Muscle of leg (tissue), 16 donors: Measurements from ENCODE around the gene GRAMD1C. TPM values are rescaled to one million over a fixed set of nuclear protein-coding genes. Genes with fewer than 3 reads are reported as not detected.

Experiments
- DNase-seq: peaks from one replicate; pipeline ENCODE4 v3.0.0; 2013
- H3K27ac ChIP-seq: one replicate; pipeline ENCODE4 v1.5.1; 2013; ENCODE audit warnings: mild to moderate bottlenecking, low read length, control low read depth
- H3K27me3 ChIP-seq: one replicate; pipeline ENCODE4 v1.6.1; 2013; ENCODE audit warnings: low read length; ENCODE audit not compliant: control insufficient read depth, insufficient read depth
- H3K36me3 ChIP-seq: one replicate; pipeline ENCODE4 v1.6.1; 2013; ENCODE audit warnings: low read length; ENCODE audit not compliant: control insufficient read depth, insufficient read depth
- H3K4me1 ChIP-seq: one replicate; pipeline ENCODE4 v1.6.1; 2013; ENCODE audit warnings: low read length; ENCODE audit not compliant: control insufficient read depth, insufficient read depth
- H3K4me3 ChIP-seq: one replicate; pipeline ENCODE4 v1.5.1; 2013; ENCODE audit warnings: low read length, control low read depth
- H3K9me3 ChIP-seq: replicated peaks from 2 replicates; pipeline ENCODE4 v1.6.1; 2013; ENCODE audit warnings: low read depth, low read length; ENCODE audit not compliant: control insufficient read depth
- WGBS: methylation state at CpG from one replicate; pipeline ENCODE4 v1.1.5; 2013; ENCODE audit warnings: missing lambda C conversion rate; ENCODE audit not compliant: insufficient coverage; 5-methylcytosine and 5-hydroxymethylcytosine counted together
- long read RNA-seq, 11 donors: transcript quantifications; one replicate each; lab custom pipeline, GENCODE V29; 2026
- polyA plus RNA-seq, 8 donors: library from polyadenylated mRNA; unstranded; fragments of 120-200 nt; gene quantifications; one replicate each; pipeline versions ENCODE4 v1.2.1 to v1.2.3, GENCODE V29; 2013; ENCODE audit warnings: inconsistent platforms in 1 of 8, low replicate concordance in 1 of 8; ENCODE audit not compliant: insufficient read length in 8 of 8, insufficient read depth in 1 of 8
- total RNA-seq: library from RNA; stranded (reverse); fragments of 120-200 nt; gene quantifications from one replicate; pipeline ENCODE4 v1.2.4, GENCODE V29; 2013

GRAMD1C gene
- total RNA-seq (1.3 TPM), polyA plus RNA-seq (1 to 10 TPM; 1.1 to 3.1 (median 1.5) TPM)
- long read RNA-seq, donor 1: 0 reads
- long read RNA-seq, donor 2: 0 reads
- long read RNA-seq, donor 3, full-length matches to known transcripts: 1 of 1 reads
- long read RNA-seq, donor 3, partial matches to known transcripts: 0 of 1 reads
- long read RNA-seq, donor 3, other reads (novel, unspliced or antisense): 0 of 1 reads
- long read RNA-seq, donor 4: 0 reads
- long read RNA-seq, donor 5, partial matches to known transcripts: 0 of 1 reads
- long read RNA-seq, donor 5, other reads (novel, unspliced or antisense): 0 of 1 reads
- long read RNA-seq, donor 6: 0 reads
- long read RNA-seq, donor 7: 0 reads
- long read RNA-seq, donor 8: 0 reads
- long read RNA-seq, donor 9, full-length matches to known transcripts: 1 of 1 reads
- long read RNA-seq, donor 9, partial matches to known transcripts: 0 of 1 reads
- long read RNA-seq, donor 9, other reads (novel, unspliced or antisense): 0 of 1 reads
- long read RNA-seq, donor 10: 0 reads
- long read RNA-seq, donor 11: 0 reads

GRCh38 chr3:113838631-113839209 is at the start of gene GRAMD1C:
GRAMD1C (plus strand) TSS chr3:113838788; CDS start chr3:113838910, 122 bp downstream.
- Histone ChIP-seq H3K27ac (peak within 1 kb of the TSS; percentile 64), H3K9me3 (no peaks in the 10 kb centered on the region), H3K27me3 (no peaks in the 10 kb centered on the region), H3K4me1 (peaks cover 5% of the 10 kb centered on the region), H3K4me3 (peak within 1 kb of the TSS; percentile 61), H3K36me3 (no peaks in the 10 kb centered on the region)
- WGBS: under 1% methylated on average over 43 of the region's 48 CpGs
- DNase-seq: peak; percentile 93

GRCh38 chr3:113791381-113791780 is 47.2 kb upstream of the GRAMD1C start:
- no peak overlapping the region for H3K27ac ChIP-seq

GRCh38 chr3:113794526-113794925 is 44.1 kb upstream of the GRAMD1C start:
- WGBS: 83% methylated on average over 2 of the region's 4 CpGs
- Histone ChIP-seq H3K27me3 (no peaks in the 10 kb centered on the region), H3K27ac (no peak overlapping the region), H3K9me3 (no peaks in the 10 kb centered on the region), H3K36me3 (peaks cover 19% of the 10 kb centered on the region), H3K4me3 (no peak overlapping the region), H3K4me1 (no peaks in the 10 kb centered on the region)
- DNase-seq: no peak

More at GRCh38 chr3:113791381-113791780, 47.2 kb upstream of the GRAMD1C start:
- no peak for DNase-seq
- no peaks in the 10 kb centered on the region for H3K27me3 ChIP-seq
- no peaks in the 10 kb centered on the region for H3K4me1 ChIP-seq
- H3K9me3 ChIP-seq: no peaks in the 10 kb centered on the region
- peaks cover 33% of the 10 kb centered on the region for H3K36me3 ChIP-seq
- no peak overlapping the region for H3K4me3 ChIP-seq

GRCh38 chr3:113795693-113796092 is 42.9 kb upstream of the GRAMD1C start:
- Histone ChIP-seq H3K4me3 (no peak overlapping the region), H3K27ac (no peak overlapping the region), H3K9me3 (no peaks in the 10 kb centered on the region), H3K36me3 (peaks cover 20% of the 10 kb centered on the region), H3K4me1 (no peaks in the 10 kb centered on the region), H3K27me3 (no peaks in the 10 kb centered on the region)
- no CpG with 5 or more reads among the region's 4 CpGs for WGBS
- DNase-seq: no peak

- no CpG with 5 or more reads among the region's 3 CpGs for WGBS
- H3K4me1 ChIP-seq: no peaks in the 10 kb centered on the region
- H3K36me3 ChIP-seq: peaks cover 30% of the 10 kb centered on the region
- no peak overlapping the region for H3K4me3 ChIP-seq
- no peak overlapping the region for H3K27ac ChIP-seq
- no peak for DNase-seq
- H3K27me3 ChIP-seq: no peaks in the 10 kb centered on the region
- no peaks in the 10 kb centered on the region for H3K9me3 ChIP-seq
Observed at GRCh38 chr3:113802795-113803455, 35.7 kb upstream of the GRAMD1C start.

GRCh38 chr3:113804661-113805060 is 33.9 kb upstream of the GRAMD1C start:
- Histone ChIP-seq H3K4me1 (no peaks in the 10 kb centered on the region), H3K27ac (no peak overlapping the region), H3K9me3 (no peaks in the 10 kb centered on the region), H3K36me3 (peaks cover 28% of the 10 kb centered on the region), H3K27me3 (no peaks in the 10 kb centered on the region), H3K4me3 (no peak overlapping the region)
- no peak for DNase-seq
- WGBS: no CpG with 5 or more reads among the region's 4 CpGs

- Histone ChIP-seq H3K36me3 (peaks cover 28% of the 10 kb centered on the region), H3K27me3 (no peaks in the 10 kb centered on the region), H3K27ac (no peak overlapping the region), H3K9me3 (no peaks in the 10 kb centered on the region), H3K4me1 (no peaks in the 10 kb centered on the region), H3K4me3 (no peak overlapping the region)
- DNase-seq: no peak
- WGBS: 60% methylated on average over 1 of the region's 3 CpGs
Observed at GRCh38 chr3:113805249-113805648, 33.3 kb upstream of the GRAMD1C start.

- WGBS: 73% methylated on average over 3 of the region's 3 CpGs
- no peak for DNase-seq
- Histone ChIP-seq H3K27ac (no peak overlapping the region), H3K4me3 (no peak overlapping the region), H3K4me1 (no peaks in the 10 kb centered on the region), H3K27me3 (no peaks in the 10 kb centered on the region), H3K36me3 (peaks cover 3% of the 10 kb centered on the region), H3K9me3 (no peaks in the 10 kb centered on the region)
Observed at GRCh38 chr3:113812854-113813253, 25.7 kb upstream of the GRAMD1C start.

GRCh38 chr3:113819866-113820265 is 18.7 kb upstream of the GRAMD1C start:
- no peak for DNase-seq

GRCh38 chr3:113825090-113825489 is 13.5 kb upstream of the GRAMD1C start:
- Histone ChIP-seq H3K36me3 (no peaks in the 10 kb centered on the region), H3K27me3 (no peaks in the 10 kb centered on the region), H3K9me3 (no peaks in the 10 kb centered on the region), H3K4me1 (no peaks in the 10 kb centered on the region), H3K27ac (no peak overlapping the region), H3K4me3 (no peak overlapping the region)
- no peak for DNase-seq
- no CpG with 5 or more reads among the region's 2 CpGs for WGBS

More at GRCh38 chr3:113819866-113820265, 18.7 kb upstream of the GRAMD1C start:
- no peaks in the 10 kb centered on the region for H3K4me1 ChIP-seq
- no peaks in the 10 kb centered on the region for H3K36me3 ChIP-seq
- 84% methylated on average over 3 of the region's 3 CpGs for WGBS
- no peaks in the 10 kb centered on the region for H3K9me3 ChIP-seq
- no peak overlapping the region for H3K4me3 ChIP-seq
- H3K27ac ChIP-seq: no peak overlapping the region
- no peaks in the 10 kb centered on the region for H3K27me3 ChIP-seq
